Mammary epithelial cell (primary cell): Measurements from ENCODE around the gene PLEKHA6.

Experiments
- EZH2 ChIP-seq: IDR thresholded peaks from 2 replicates; pipeline ENCODE4 v1.6.1; 2012; ENCODE audit warnings: low read length, inconsistent platforms, borderline replicate concordance
- TF ChIP-seq, protein P1 (sequence below), 2 donors: IDR thresholded peaks in 1 of 2; conservative IDR thresholded peaks in 1 of 2; 2 replicates each; pipeline ENCODE4 v1.5.1; 2011 to 2012; ENCODE audit warnings: inconsistent platforms in 2 of 2, low read length in 2 of 2, mild to moderate bottlenecking in 2 of 2, control low read depth in 1 of 2, low read depth in 1 of 2; ENCODE audit not compliant: insufficient read depth in 1 of 2; ENCODE audit errors: extremely low read depth in 1 of 2

DNA sequence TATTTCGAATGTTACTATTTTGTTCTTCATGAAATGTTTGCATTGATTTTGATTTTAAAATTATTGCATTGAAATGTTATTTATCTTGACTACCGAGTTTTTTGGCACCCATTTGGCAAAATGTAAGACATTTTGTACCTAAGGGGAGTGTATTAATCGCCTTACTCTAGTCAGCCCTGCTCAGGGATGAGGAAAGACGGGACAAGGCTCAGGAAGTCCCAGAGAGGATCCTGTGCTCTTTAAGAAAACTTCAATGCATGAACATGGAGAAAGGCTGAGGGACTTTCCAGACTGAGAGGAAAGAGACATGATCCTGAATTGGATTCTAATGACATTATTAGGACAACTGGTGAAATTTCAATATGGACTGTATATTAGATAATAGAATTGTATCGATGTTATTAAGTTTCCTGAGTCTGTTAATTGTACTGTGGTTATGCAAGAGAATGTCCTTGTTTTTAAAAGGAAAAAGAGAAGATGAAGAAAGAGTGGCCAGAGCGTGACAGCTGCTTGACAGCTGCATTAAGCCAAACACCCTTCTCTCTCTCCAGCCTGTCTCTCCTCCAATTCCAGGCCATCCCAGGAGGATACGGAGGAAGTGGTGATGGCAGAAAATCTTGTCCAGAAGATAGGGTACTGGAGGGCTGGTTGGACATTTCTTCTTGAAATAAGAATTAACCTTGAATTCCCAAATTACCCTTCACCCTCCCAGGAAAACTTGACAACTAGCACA is 66.0 kb downstream of the PLEKHA6 start:
- TF ChIP-seq, protein P1, sequence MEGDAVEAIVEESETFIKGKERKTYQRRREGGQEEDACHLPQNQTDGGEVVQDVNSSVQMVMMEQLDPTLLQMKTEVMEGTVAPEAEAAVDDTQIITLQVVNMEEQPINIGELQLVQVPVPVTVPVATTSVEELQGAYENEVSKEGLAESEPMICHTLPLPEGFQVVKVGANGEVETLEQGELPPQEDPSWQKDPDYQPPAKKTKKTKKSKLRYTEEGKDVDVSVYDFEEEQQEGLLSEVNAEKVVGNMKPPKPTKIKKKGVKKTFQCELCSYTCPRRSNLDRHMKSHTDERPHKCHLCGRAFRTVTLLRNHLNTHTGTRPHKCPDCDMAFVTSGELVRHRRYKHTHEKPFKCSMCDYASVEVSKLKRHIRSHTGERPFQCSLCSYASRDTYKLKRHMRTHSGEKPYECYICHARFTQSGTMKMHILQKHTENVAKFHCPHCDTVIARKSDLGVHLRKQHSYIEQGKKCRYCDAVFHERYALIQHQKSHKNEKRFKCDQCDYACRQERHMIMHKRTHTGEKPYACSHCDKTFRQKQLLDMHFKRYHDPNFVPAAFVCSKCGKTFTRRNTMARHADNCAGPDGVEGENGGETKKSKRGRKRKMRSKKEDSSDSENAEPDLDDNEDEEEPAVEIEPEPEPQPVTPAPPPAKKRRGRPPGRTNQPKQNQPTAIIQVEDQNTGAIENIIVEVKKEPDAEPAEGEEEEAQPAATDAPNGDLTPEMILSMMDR (conservative IDR thresholded peaks at IDR 0.05 in 1 of 2, IDR thresholded peaks at IDR 0.05 in 1 of 2; ENCODE audit: extremely low read depth in 1 of 2, insufficient read depth in 1 of 2, low read depth in 1 of 2, low read length in 2 of 2), result no peak
- no peak for TF ChIP-seq EZH2
